Mucosa of stomach (tissue), 1 donor: ENCODE measurements around the gene CITED1.

Experiments
- H3K27me3 ChIP-seq: one replicate; pipeline ENCODE4 v1.7.0; 2013; ENCODE audit warnings: mild to moderate bottlenecking, low read length; ENCODE audit not compliant: control insufficient read depth, insufficient read depth
- H3K36me3 ChIP-seq: one replicate; pipeline ENCODE4 v1.7.0; 2013; ENCODE audit warnings: low read length; ENCODE audit not compliant: control insufficient read depth, insufficient read depth
- H3K4me1 ChIP-seq: one replicate; pipeline ENCODE4 v1.7.0; 2013; ENCODE audit warnings: mild to moderate bottlenecking, low read length; ENCODE audit not compliant: control insufficient read depth, insufficient read depth
- H3K4me3 ChIP-seq: one replicate; pipeline ENCODE4 v1.7.0; 2013; ENCODE audit warnings: low read length
- H3K9ac ChIP-seq: one replicate; pipeline ENCODE4 v1.7.0; 2013; ENCODE audit warnings: mild to moderate bottlenecking, low read length, moderate library complexity
- H3K9me3 ChIP-seq: one replicate; pipeline ENCODE4 v1.7.0; 2013; ENCODE audit warnings: mild to moderate bottlenecking, low read length, moderate library complexity; ENCODE audit not compliant: control insufficient read depth
- donor health status: Pancreatic carcinoma.

The CITED1 gene

DNA sequence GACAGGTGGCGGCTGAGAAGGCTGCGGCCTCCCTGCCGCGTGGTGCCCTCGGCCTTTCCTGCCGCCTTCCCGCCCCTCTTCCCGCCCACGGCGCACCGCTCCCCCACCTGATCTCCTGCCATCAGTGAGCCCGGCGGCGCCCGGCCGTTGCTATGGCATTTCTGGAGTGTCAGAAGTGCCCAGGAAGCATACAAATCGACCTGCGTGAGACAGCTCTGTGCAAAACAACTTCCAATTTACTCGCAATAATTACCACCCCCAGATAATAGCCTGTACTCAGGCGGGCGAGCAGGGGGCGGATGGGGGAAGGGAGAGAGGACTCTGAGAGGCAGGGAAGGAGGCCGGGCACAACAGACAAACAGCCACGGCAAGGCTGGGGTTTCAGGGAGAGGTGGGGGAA, 50.3 kb downstream of the CITED1 start:
- no peak overlapping the region for H3K9ac ChIP-seq
- no peak overlapping the region for H3K4me3 ChIP-seq
- no peaks in the 10 kb centered on the region for H3K9me3 ChIP-seq
- no peaks in the 10 kb centered on the region for H3K4me1 ChIP-seq
- peaks cover 3% of the 10 kb centered on the region for H3K27me3 ChIP-seq
- no peaks in the 10 kb centered on the region for H3K36me3 ChIP-seq

DNA sequence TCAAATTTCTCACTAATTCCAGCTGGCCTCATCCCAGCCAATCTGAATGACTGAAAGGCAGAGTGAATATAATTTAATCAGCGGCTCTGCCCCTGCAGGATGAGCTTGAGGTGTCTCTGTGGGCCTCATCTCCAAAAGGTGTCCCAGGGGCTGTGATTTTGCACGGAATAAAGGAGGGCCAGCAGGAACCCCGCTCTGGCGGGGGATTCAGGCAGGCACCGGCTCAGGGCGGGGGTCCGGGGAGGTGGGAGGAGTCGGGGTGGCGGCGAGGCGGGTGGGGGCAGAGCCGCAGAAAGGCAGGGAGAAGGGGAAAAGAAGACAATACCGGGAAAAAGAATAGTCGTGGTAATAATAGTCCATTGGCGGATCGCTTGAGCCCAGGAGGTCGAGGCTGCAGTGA, 50.9 kb downstream of the CITED1 start:
- H3K27me3 ChIP-seq = peaks cover 3% of the 10 kb centered on the region
- no peak overlapping the region for H3K4me3 ChIP-seq
- no peaks in the 10 kb centered on the region for H3K36me3 ChIP-seq
- no peak overlapping the region for H3K9ac ChIP-seq
- no peaks in the 10 kb centered on the region for H3K9me3 ChIP-seq
- no peaks in the 10 kb centered on the region for H3K4me1 ChIP-seq

DNA sequence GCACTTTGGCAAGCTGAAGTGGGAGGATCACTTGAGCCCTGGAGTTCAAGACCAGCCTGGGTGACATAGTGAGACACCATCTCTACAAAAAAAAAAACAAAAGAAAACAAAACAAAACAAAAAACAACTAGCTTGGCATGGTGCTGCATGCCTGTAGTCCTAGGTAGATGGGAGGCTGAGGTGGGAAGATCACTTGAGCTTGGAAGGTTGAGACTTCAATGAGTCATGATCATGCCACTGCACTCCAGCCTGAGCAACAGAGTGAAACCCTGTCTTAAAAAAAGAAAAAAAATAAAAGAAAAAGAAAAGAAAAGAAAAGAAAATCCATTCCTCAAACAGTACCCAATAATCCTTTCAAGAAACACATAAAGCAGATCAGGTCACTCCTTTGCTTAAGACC, 52.0 kb downstream of the CITED1 start:
- H3K36me3 ChIP-seq = no peaks in the 10 kb centered on the region
- H3K4me1 ChIP-seq = no peaks in the 10 kb centered on the region
- H3K4me3 ChIP-seq = no peak overlapping the region
- H3K9ac ChIP-seq = no peak overlapping the region
- H3K9me3 ChIP-seq = no peaks in the 10 kb centered on the region
- peaks cover 3% of the 10 kb centered on the region for H3K27me3 ChIP-seq
